Central memory CD4-positive, alpha-beta T cell (primary cell): ENCODE results near the gene CD53.
"Not testable (repeated sequence)": the region's sequence is repeated elsewhere in the genome, so short reads cannot be mapped to it uniquely, and the experiment has no call there.

Experiments used
- DNase-seq: peaks from one replicate; pipeline ENCODE4 v3.0.0; 2022

The CD53 gene

DNA sequence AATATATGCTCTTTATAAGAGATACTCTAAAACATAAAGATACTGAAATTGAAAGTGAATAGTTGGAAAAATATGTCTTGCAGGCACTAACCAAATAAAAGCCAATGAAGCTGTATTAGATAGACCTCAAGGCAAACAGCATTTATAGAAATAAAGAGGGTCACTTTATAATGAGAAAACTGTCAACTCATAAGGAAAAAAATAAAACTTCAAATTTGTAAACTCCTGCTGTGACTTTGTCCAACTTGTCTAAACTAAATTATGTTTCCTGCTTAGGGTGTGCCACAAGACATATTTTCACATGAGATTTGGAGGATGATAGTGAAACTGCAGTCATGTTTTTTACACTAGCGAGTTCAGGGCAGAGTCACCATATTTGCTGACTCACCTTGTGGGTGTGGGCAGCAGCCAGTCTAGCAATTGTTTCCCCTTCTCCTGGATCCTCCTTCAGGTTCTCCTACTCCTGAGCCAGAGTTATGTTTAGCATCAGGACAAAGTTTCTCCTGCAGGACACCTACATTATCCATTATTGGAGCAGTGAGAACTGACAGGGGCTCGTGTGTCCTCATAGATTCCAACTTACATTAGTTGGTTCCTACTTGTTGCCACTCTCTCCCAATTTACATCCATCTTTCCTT, 43.8 kb downstream of the CD53 start:
- no peak for DNase-seq

DNA sequence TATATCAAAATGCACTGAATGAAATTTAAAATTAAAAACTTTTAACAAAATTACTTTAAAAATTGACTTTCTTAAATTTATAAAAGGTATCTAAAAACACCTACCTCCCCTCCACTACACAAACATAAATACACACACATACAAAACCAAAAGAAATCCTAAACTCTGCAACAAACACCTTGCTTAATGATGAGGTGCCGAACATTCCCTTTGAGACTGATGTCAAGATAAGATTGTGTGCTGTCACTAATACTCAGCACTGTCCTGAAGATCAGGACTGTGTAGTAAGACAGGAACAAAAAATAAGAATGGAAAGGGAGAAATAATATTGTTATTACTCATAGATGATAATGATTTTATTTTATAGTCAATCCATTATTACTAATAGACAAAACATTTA, 45.1 kb downstream of the CD53 start:
- no peak for DNase-seq

DNA sequence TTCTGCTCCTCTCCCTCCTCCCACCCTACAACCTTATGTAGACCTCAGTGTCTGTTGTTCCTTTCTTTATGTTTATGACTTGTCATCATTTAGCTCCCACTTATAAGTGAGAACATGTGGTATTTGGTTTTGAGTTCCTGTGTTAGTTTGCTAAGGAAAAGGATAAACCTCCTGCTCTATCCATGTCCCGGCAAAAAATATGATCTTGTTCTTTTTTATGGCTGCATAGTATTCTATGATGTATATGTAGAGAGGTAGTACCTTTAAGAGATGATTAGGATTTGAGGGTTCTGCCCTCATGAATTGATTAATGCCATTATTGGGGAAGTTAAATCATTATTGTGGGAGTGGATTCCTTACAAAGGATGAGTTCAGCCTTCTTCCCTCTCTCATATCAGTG, 49.0 kb downstream of the CD53 start:
- DNase-seq, result no peak

DNA sequence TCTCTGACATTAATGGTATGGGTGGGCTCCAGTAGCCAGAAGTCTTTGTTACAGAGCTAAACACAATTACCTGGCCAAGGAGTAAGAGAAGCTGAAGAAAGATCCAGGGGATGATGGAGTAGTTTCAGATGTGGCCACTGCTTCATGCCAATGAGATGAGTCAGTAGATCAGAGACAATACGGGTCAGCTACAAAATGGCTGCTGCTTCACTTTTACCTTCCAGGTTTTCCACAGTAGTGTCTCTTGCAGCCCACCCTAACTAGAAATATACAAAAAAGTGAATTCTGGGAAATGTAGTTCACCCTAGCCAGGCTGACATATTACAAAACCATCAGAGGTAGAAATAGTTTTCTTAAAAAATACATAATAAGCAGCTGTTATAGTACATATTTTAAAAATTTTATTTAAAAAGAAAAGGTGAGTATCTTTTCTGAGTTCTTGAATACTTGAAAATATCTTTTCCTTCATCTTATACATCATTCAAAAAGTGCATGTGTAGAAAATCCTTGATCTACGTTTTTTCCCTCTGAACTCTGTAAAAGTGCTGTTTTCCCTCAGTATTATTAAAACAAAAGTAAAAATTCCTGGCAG, 54.6 kb downstream of the CD53 start:
- no peak for DNase-seq

DNA sequence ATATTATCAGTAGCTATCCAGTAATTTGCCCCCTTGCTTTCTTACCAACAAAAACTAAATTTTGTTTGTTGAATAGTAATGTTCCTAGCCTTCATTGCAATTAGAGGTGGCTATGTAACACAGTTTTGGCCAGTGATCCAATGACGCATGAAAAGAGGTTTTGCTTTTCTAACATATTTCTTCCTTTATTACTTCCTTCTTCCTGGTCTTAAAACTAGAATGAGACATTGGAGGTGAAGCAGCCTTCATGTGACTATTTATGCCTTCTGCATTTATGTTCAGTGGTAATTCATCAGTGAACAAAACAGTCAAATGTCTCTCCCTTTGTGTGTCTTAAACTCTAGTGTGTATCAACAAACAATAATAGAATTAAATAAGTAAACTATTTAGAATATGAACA, 55.2 kb downstream of the CD53 start:
- no peak for DNase-seq

DNA sequence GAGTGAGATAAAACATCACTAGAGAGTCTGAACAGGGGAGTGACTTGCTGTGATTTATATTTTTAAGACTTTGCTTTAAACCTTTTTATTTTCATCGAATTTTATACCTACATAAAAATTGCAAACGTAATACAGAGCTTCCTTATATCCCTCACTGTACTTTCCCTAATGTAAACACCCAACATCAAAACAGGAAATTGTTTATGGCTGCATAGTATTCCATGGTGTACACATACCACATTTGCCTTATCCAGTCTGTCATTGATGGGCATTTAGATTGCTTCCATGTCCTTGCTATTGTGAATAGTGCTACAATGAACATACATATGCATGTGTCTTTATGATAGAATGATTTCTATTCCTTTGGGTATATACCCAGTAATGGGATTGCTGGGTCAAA, 56.0 kb downstream of the CD53 start:
- no peak for DNase-seq

DNA sequence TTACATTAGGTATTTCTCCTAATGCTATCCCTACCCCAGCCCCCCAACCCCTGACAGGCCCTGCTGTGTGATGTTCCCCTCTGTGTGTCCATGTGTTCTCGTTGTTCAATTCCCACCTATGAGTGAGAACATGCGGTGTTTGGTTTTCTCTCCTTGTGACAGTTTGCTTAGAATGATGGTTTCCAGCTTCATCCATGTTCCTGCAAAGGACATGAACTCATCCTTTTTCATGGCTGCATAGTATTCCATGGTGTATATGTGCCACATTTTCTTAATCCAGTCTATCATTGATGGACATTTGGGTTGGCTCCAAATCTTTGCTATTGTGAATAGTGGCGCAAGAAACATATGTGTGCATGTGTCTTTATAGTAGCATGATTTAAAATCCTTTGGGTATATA, 58.1 kb downstream of the CD53 start:
- DNase-seq, result not testable (repeated sequence)

DNA sequence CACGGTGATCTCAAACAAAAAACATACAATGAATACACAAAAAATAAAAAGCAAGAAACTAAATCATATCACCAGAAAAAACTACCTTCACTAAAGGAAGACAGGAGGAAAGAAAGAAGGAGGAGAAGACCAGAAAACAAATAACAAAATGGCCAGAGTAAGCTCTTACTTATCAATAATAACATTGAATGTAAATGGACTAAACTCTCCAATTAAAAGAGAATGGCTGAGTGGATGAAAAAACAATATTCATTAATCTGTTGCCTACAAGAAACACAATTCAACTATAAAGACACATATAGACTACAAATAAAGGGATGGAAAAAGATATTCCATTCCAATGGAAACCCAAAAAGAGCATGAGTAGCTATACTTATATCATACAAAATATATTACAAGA, 63.6 kb downstream of the CD53 start:
- DNase-seq, result no peak

DNA sequence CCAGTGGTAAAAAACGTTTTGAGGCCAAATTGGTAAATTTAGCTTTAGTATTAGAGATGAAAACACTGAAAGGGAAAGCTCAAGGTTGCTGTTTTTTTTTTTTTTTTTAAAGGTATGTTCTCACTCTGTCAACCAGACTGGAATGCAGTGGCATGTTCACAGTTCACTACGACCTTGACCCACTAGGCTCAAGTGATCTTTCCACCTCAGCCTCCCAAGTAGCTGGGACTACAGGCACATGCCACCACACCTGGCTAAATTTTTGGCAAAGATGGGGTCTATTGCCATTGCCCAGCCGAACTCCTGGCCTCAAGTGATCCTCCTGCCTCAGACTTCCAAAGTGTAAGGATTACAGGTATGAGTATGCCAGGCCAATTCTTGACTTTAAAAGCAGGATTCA, 71.9 kb downstream of the CD53 start:
- DNase-seq, result no peak

DNA sequence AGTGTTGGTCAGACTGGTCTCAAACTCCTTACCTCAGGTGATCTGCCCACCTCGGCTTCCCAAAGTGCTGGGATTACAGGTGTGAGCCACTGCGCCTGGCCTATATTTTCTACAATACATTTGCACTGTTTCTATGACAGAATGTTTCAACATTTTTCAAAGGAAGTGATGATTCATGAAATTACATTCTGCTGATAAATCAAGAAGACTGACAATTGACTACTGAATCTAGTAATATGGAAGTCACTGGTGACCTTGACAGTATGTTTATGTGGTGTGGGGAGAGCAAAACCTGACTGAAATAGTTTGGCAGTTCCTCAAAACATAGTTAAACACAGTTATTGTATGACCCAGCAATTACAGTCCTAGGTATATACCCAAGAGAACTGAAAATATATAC, 72.7 kb downstream of the CD53 start:
- no peak for DNase-seq

DNA sequence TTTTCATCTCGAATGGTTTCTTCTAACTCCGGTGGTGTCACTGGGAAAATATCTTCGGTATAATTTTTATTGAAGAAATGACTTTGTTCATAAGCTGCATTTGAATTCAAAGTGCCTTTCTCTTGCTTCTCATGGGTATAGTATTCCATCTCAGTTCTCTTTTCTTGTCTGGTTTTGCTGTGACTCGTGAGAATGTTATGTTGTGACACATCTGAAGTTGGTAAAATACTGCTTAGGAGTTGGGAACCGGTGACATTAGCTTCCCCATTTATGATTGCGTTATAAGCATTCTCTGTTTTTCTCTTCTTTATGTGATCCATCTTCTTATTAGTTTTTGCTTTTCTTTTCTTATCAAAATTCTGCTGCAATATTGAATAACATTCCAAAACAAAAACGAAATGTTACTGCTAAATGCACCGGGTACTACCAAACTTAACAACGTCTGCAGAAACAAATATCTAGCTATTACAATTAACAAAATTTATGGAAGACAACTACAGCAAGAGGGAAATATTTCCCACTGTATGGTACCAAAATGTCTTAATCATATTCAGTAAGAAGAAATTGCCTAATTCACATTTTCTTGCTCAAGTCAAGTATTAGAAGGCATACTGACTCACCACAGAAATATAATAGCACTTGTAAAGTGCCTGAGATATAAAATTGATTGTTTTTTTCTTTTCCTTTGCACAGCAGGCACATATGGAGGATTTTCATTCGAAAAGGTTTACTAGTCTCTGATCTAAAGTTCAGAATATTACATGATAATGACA, 75.3 kb downstream of the CD53 start:
- DNase-seq, result no peak
